HG02973 (cell line): ENCODE results near the gene KRTAP4-6.
"Not testable (repeated sequence)": the region's sequence is repeated elsewhere in the genome, so short reads cannot be mapped to it uniquely, and the experiment has no call there.

Experiments
- ATAC-seq: cut with Tn5 transposase; IDR thresholded peaks from one replicate; pipeline ENCODE4 v1.9.1; 2021; ENCODE audit warnings: moderate library complexity; ENCODE audit not compliant: unreplicated experiment

Gene KRTAP4-6

DNA sequence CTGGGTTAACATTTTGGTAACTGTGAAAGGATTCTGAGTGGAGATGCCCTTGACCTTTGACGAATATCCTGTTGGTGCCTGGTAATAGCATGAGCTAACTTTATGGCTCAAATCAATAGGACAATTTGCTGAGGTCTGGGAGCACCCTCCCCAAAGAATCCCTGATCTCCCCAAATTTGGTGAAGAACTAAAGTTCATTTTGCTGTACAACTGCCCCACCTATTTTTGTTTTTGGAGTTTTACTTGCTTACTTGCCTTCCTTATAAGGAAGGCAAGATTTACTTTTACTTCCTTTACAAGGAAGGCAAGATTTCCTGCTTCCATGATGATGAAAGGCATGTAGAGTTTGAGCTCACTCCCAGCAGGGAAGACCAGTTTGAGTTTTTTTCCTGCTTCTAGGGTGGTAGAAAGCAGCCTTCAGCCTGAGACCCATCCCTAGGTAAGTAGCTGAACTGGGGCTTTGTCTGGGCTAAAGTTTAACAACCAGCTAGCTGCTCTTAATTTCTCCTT, 32.3 kb downstream of the KRTAP4-6 start:
- ATAC-seq, result no peak

DNA sequence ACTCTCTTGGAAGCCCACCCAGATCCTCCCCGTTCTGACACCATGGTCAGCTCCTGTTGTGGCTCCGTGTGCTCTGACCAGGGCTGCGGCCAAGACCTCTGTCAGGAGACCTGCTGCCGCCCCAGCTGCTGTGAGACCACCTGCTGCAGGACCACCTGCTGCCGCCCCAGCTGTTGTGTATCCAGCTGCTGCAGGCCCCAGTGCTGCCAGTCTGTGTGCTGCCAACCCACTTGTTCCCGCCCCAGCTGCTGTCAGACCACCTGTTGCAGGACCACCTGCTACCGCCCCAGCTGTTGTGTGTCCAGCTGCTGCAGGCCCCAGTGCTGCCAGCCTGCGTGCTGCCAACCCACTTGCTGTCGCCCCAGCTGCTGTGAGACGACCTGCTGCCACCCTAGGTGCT, 35.0 kb downstream of the KRTAP4-6 start, which contains the start of gene KRTAP4-9:
KRTAP4-9 (plus strand) TSS at position 43 of the 400 bp plus-strand sequence; CDS start at position 43, 0 bp downstream.
- not testable (repeated sequence) for ATAC-seq

DNA sequence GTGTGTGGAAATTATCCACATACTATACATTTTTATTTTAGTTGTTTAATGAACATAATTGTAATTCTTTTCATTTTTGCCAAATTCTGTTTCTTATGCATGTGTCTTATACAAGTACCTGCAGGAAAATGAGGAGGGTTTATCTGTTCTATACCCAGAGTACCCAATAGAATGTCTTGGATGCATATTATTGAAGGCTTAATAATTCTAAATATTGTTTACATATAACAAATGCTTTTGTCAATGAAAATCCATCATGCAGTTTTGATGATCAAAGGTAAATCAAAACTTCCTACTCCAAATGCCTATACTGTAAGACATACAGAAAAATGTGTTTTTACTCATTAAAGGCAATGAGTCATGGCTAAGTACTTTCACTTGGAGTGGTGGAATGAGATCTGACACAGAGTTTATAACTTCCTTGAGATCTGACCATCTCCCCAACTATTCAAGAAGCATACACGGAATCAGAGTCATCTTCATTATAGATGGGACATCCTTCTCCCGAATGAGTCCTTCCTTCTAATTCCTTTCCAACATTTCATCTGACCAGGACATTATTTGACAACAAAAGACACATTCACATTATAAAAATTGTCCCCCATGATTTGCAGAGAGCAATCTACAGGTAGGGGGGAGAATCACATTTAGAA, 35.8 kb downstream of the KRTAP4-6 start:
- ATAC-seq, result not testable (repeated sequence)

DNA sequence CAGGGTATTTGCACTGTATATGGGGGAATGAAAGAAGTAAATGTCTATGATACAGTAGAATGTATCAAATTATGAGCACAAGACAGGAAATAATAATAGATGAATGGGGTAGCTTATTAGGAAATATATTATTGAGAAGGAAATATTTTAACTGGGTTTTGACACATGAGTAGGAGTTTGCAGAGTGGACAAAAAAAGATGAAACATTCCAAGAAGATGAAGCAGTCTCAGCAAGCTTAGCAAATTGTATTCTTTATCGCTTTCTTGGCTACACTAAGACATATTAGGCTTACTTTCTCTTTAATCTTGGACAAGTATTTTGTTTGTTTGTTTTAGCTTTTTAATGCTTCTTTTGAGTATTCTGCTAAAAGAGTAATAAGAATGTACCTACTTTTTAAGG, 36.4 kb downstream of the KRTAP4-6 start:
- no peak for ATAC-seq

DNA sequence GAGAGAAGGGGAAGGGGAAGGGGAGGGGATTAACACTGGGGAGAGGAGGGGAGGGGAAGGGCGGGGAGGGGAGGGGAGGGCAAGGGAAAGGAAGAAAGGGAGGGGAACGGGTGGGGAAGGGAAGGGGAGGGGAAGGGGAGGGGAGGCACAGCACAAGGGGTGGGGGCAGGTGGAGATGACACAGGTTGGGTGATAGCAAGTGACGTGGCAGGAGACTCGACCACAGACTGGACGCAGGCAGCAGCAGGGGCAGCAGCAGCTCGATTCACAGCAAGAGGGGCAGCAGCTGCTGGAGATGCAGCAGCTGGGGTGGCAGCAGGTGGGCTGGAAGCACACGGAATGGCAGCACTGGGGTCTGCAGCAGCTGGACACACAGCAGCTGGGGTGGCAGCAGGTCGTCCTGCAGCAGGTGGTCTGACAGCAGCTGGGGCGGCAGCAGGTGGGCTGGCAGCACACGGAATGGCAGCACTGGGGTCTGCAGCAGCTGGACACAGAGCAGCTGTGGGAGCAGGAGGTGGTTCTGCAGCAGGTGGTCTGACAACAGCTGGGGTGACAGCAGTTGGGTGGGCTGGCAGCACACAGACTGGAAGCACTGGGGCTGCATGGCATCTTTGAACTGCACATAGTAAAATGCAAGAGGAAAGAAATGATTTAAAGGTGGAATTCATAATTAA, 38.6 kb downstream of the KRTAP4-6 start, which contains the start of gene KRTAP4-16:
KRTAP4-16 (minus strand) TSS at position 624 of the 674 bp plus-strand sequence; CDS start at position 624, 0 bp downstream.
- no peak for ATAC-seq

DNA sequence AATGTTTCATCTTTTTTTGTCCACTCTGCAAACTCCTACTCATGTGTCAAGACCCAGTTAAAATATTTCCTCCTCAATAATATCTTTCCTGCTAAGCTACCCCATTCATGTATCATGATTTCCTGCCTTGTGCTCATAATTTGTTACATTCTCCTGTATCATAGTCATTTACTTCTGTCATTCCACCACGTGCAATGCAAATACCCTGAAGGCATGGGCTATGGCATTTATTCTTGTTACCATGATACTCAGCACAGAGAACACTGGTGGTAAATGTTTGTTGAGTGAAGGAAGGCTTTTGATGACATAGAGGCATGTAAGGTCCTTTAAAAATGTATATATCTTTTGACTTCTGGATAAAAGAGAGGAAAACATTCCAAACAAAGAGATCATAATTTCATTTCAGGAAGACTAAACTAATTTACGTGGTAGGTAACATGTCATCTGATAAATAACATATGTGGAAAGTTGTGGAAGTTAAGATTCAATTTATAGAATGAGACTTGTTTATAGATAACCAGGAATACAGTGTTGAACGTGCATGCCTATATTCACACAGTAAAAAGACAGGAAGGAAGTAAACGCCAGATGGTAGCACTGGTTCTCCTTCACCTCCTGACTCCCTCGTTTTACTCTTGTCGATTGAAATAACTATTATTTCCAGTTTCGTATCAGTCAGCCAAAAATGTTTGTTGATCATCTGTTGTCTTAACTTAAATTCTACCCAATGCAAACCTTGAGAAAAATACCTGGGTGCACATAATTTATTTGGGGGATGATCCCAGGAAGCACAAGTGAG, 40.5 kb downstream of the KRTAP4-6 start:
- ATAC-seq, result not testable (repeated sequence)

DNA sequence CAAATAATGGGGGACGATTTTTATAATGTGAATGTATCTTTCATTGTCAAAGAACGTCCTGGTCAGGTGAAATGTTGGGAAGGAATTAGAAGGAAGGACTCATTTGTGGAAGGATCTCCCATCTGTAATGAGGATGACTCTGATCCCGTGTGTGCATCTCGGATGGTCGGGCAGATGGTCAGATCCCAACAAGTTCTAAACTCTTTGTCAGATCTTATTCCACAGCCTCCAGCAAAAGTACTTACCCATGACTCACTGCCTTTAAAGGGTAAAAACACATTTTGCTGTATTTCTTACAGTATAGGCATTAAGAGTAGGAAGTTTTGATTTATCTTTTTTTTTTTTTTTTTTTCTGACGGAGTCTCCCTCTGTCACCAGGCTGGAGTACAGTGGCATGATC, 41.9 kb downstream of the KRTAP4-6 start:
- ATAC-seq, result no peak

DNA sequence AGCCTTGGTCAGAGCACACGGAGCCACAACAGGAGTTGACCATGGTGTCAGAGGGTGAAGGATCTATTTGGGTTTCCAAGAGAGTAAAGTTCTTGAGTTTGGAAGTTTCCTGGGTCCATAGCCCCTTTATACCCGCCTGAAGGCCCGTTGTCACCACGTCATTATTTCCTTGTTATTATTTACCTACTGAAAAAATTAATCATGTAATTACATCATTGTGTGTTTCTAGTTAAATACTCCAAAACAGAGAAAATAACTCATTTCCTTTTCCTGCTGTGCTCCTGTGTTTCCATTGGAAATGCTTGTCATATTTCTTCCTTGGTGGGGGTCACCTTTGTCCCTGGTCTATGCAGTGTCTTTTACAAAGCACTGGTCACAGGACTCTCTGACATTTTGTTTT, 42.3 kb downstream of the KRTAP4-6 start, which contains the start of gene KRTAP4-8:
KRTAP4-8 (minus strand) TSS at position 101 of the 400 bp plus-strand sequence; CDS start at position 43, 58 bp downstream.
- no peak for ATAC-seq

DNA sequence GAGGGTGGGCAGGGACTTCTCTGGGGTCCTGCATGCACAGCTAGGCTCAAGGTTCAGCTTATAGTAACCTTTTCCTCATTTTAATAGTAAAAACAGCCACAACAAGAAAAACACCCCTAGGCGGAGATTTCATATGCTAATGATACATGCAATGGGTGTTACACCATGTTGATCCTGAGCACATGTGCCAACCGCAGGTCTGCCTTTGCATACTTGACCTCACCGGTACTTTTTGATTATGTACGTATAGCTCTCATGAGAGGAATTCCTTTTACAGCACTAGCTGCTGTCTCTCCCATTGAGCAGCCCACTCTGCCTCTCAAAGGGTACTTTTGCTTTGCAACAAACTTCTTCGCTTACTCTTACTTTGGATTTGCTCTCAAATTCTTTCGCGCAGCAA, 44.3 kb downstream of the KRTAP4-6 start:
- ATAC-seq, result no peak
